K562 (cell line): ENCODE data around the gene PEPD. TPM values are rescaled to one million over a fixed set of nuclear protein-coding genes. Genes with fewer than 3 reads are reported as not detected.

Experiments used
- ATAC-seq: fragments of 200-7000 bp; cut with Tn5 transposase; 3 replicates; pipeline ENCODE4 v1.9.1; 2020; ENCODE audit warnings: moderate library complexity
- BruUV-seq: library from RNA; stranded (reverse); fragments of 400-500 nt; replicated peaks from 2 replicates; lab custom pipeline; 2021; lab: Mats Ljungman, UMichigan
- CTCF ChIA-PET: fragments of 300-600 bp; formaldehyde crosslinking; extraction: SDS; loops from one replicate; lab custom pipeline; 2021; ENCODE audit warnings: low intra/inter-chr PET ratio; lab: Yijun Ruan, JAX
- POLR2A ChIA-PET: fragments of 300-600, 350-650 bp; sonication (Branson Sonifier 250); formaldehyde crosslinking; extraction: SDS; loops from one replicate; lab custom pipeline; 2021; ENCODE audit warnings: antibody characterized with exemption, inconsistent platforms; lab: Yijun Ruan, JAX
- DNase-seq, 4 experiments: peaks; one replicate each; pipeline versions ENCODE4 v3.0.0 to v3.0.0-alpha.2; 2011 to 2018; ENCODE audit warnings: low spot score in 3 of 4, mixed read lengths in 3 of 4; ENCODE audit errors: extremely low read depth in 1 of 4
- FAIRE-seq: peaks from 2 replicates; lab custom pipeline; 2011; peaks lifted over from hg19 to GRCh38; lab: Jason Lieb, UNC
- H2AFZ ChIP-seq: 2 replicates; pipeline ENCODE4 v1.6.0; 2011; ENCODE audit warnings: low read depth, low read length, control low read depth, inconsistent platforms
- H3K27ac ChIP-seq: fragments of 200-600 bp; 3 replicates; pipeline ENCODE4 v1.8.0; 2011; ENCODE audit warnings: low read depth, mild to moderate bottlenecking, control low read depth, inconsistent platforms, low read length, moderate library complexity, mixed read lengths; ENCODE audit errors: extremely low read depth
- H3K27me3 ChIP-seq, 2 experiments: fragments of 300-600 bp in 1 of 2; 2 replicates in 1 of 2; 3 replicates in 1 of 2; pipeline versions ENCODE4 v1.6.0 to v1.8.0; 2011; ENCODE audit warnings: inconsistent platforms in 2 of 2, low read length in 2 of 2, mild to moderate bottlenecking in 1 of 2, mixed read lengths in 1 of 2, moderate library complexity in 1 of 2; ENCODE audit not compliant: control insufficient read depth in 2 of 2, insufficient read depth in 2 of 2
- H3K36me3 ChIP-seq: fragments of 300-600 bp; 3 replicates; pipeline ENCODE4 v1.8.0; 2011; ENCODE audit warnings: mild to moderate bottlenecking, low read length, inconsistent platforms; ENCODE audit not compliant: control insufficient read depth, insufficient read depth
- H3K4me1 ChIP-seq, 2 experiments: fragments of 200-600 bp in 1 of 2; replicated peaks in 1 of 2; 2 replicates in 1 of 2; 3 replicates in 1 of 2; pipeline versions ENCODE4 v1.5.1 to v1.8.0; 2011; ENCODE audit warnings: inconsistent platforms in 2 of 2, low read length in 2 of 2, mild to moderate bottlenecking in 1 of 2, mixed read lengths in 1 of 2, moderate library complexity in 1 of 2; ENCODE audit not compliant: control insufficient read depth in 2 of 2, insufficient read depth in 2 of 2
- H3K4me2 ChIP-seq: 2 replicates; pipeline ENCODE4 v1.6.1; 2011; ENCODE audit warnings: low read length, control low read depth, inconsistent platforms, mixed read lengths; ENCODE audit not compliant: insufficient read depth
- H3K4me3 ChIP-seq: fragments of 200-600 bp; sonication (generic), shearing (Covaris generic); 2 replicates; pipeline ENCODE4 v1.5.1; 2016; ENCODE audit warnings: control low read depth, inconsistent platforms
- H3K79me2 ChIP-seq: fragments of 200-600 bp; 3 replicates; pipeline ENCODE4 v1.8.0; 2011; ENCODE audit warnings: low read length, inconsistent platforms; ENCODE audit not compliant: control insufficient read depth, insufficient read depth
- H3K9ac ChIP-seq, 2 experiments: 2 replicates each; pipeline versions ENCODE4 v1.6.0 to v1.6.1; 2011; ENCODE audit warnings: low read depth in 2 of 2, low read length in 2 of 2, control low read depth in 1 of 2, inconsistent platforms in 1 of 2, mild to moderate bottlenecking in 1 of 2, mixed read lengths in 1 of 2; ENCODE audit not compliant: insufficient read depth in 1 of 2
- H3K9me1 ChIP-seq: one replicate; pipeline ENCODE4 v1.6.0; 2011; ENCODE audit warnings: inconsistent platforms, mild to moderate bottlenecking, low read length, moderate library complexity; ENCODE audit not compliant: control insufficient read depth, insufficient read depth
- H3K9me3 ChIP-seq: replicated peaks from 2 replicates; pipeline ENCODE4 v1.5.1; 2011; ENCODE audit warnings: low read depth, low read length, inconsistent platforms; ENCODE audit not compliant: control insufficient read depth, insufficient read depth
- H4K20me1 ChIP-seq: replicated peaks from 2 replicates; pipeline ENCODE4 v1.6.1; 2011; ENCODE audit warnings: low read length, inconsistent platforms, mixed read lengths; ENCODE audit not compliant: control insufficient read depth, insufficient read depth
- ETV6 ChIP-seq, 3 experiments: fragments of 150-350 bp in 1 of 3; sonication (generic) in 1 of 3; formaldehyde crosslinking in 1 of 3; IDR thresholded peaks; 2 replicates each; pipeline versions ENCODE4 v1.6.1 to v1.8.0; 2014 to 2022; ENCODE audit warnings: borderline replicate concordance in 2 of 3, low read depth in 2 of 3, antibody characterized with exemption in 1 of 3, low read length in 1 of 3, mild to moderate bottlenecking in 1 of 3, missing genetic modification reagents in 1 of 3
- MTA1 ChIP-seq: fragments of 450-650 bp; IDR thresholded peaks from 2 replicates; pipeline ENCODE4 v1.6.1; 2017; ENCODE audit warnings: borderline replicate concordance
- NCOA6 ChIP-seq: fragments of 450-650 bp; IDR thresholded peaks from 2 replicates; pipeline ENCODE4 v1.6.1; 2017; ENCODE audit warnings: mild to moderate bottlenecking
- NFYB ChIP-seq: IDR thresholded peaks from 2 replicates; pipeline ENCODE4 v1.6.1; 2011; ENCODE audit warnings: mild to moderate bottlenecking, moderate library complexity; ENCODE audit not compliant: insufficient read length; ENCODE audit errors: extremely low read depth
- RBM25 ChIP-seq: fragments of 200-400 bp; formaldehyde crosslinking; IDR thresholded peaks from 2 replicates; pipeline ENCODE4 v1.6.1; 2018; ENCODE audit warnings: low read length, low read depth, moderate library complexity; ENCODE audit not compliant: severe bottlenecking
- ZNF324 ChIP-seq: fragments of 250-450 bp; sonication (Bioruptor Pico); IDR thresholded peaks from 2 replicates; pipeline ENCODE4 v1.4.0; 2020; ENCODE audit warnings: mild to moderate bottlenecking
- ZNF785 ChIP-seq: fragments of 250-450 bp; sonication (Bioruptor Pico); IDR thresholded peaks from 2 replicates; pipeline ENCODE4 v1.4.0; 2020; ENCODE audit warnings: mild to moderate bottlenecking
- WGBS: fragments of 100-300 bp; shearing (Covaris generic); methylation state at CpG from one replicate; pipeline ENCODE4 v1.1.6; 2016; ENCODE audit warnings: low coverage, mixed read lengths; ENCODE audit not compliant: insufficient coverage; ENCODE audit errors: missing lambda C conversion rate; 5-methylcytosine and 5-hydroxymethylcytosine counted together
- in situ Hi-C: fragments of 300-500 bp; cut with MboI; formaldehyde crosslinking; loops from 4 replicates; pipeline ENCODE4 v1.15.0; 2018; ENCODE audit warnings: inconsistent platforms, mixed read lengths
- intact Hi-C: fragments of 100-400 bp; cut with micrococcal nuclease; formaldehyde crosslinking; loops from 2 replicates; pipeline ENCODE4 v1.14.2; 2022
- polyA plus RNA-seq, 8 experiments: library from polyadenylated mRNA; depleted of rRNA in 4 of 8; stranded (reverse) in 5 of 8; unstranded in 3 of 8; fragments of >200 nt; fragmentation: Nextera tagmentation in 2 of 8; fragmentation: Illumina TruSeq in 1 of 8; extraction: Ambion mirVana in 2 of 8; extraction: Trizol in 1 of 8; gene quantifications; 2 replicates each; pipeline versions ENCODE4 v1.2.1 to v1.2.3, GENCODE V29; 2011 to 2014; ENCODE audit warnings: inconsistent platforms in 1 of 8, missing spikeins in 1 of 8
- total RNA-seq, 7 experiments: library from RNA; depleted of rRNA in 6 of 7; stranded (reverse); fragments of >200 nt in 6 of 7; fragmentation: Illumina TruSeq in 2 of 7; extraction: Trizol in 2 of 7; gene quantifications; 2 replicates each; pipeline versions ENCODE4 v1.2.1 to v1.2.3, GENCODE V29; 2011 to 2021; ENCODE audit warnings: low replicate concordance in 1 of 7
- TF ChIP-seq, protein P1 (sequence below), 2 experiments: IDR thresholded peaks in 1 of 2; conservative IDR thresholded peaks in 1 of 2; 2 replicates each; pipeline ENCODE4 v1.6.1; 2016; ENCODE audit warnings: low read depth in 2 of 2, mild to moderate bottlenecking in 1 of 2, missing compliant biosample characterization in 1 of 2, missing genetic modification characterization in 1 of 2, moderate library complexity in 1 of 2
- TF ChIP-seq, protein P2 (sequence below): fragments of 450-650 bp; formaldehyde crosslinking; IDR thresholded peaks from 2 replicates; pipeline ENCODE4 v1.4.0; 2020; ENCODE audit warnings: mild to moderate bottlenecking, moderate library complexity

The PEPD gene
- total and polyA plus RNA-seq, 9 of the 15 experiments (the other 6 are each of a cell fraction or from before 2014, with no cell fraction given), result 1.3 to 19.2 (median 16.0) TPM

GRCh38 chr19:33419788-33420130, 101.8 kb downstream of the PEPD start:
- H3K79me2 ChIP-seq, result no peaks in the 10 kb centered on the region
- POLR2A ChIA-PET, result interaction anchor here (0.7 to 1.1 kb wide), 2 partner anchors 10 to 159 kb away, joined by 3 to 4 read pairs; no protein-coding TSS in a partner anchor
- no peak overlapping the region for H2AFZ ChIP-seq
- TF ChIP-seq RBM25 (no peak), ZNF324 (CRISPR knock-in tag) (no peak), ZNF785 (CRISPR knock-in tag) (no peak), MTA1 (no peak), NFYB (peak; percentile 44), NCOA6 (no peak), ETV6 (IDR thresholded peaks at IDR 0.05; ENCODE audit: borderline replicate concordance in 1 of 2, low read depth in 2 of 2, low read length in 1 of 2) (no peak), ETV6 (CRISPR knock-in tag; IDR thresholded peaks at IDR 0.05; ENCODE audit: borderline replicate concordance) (no peak)
- TF ChIP-seq, protein P1, sequence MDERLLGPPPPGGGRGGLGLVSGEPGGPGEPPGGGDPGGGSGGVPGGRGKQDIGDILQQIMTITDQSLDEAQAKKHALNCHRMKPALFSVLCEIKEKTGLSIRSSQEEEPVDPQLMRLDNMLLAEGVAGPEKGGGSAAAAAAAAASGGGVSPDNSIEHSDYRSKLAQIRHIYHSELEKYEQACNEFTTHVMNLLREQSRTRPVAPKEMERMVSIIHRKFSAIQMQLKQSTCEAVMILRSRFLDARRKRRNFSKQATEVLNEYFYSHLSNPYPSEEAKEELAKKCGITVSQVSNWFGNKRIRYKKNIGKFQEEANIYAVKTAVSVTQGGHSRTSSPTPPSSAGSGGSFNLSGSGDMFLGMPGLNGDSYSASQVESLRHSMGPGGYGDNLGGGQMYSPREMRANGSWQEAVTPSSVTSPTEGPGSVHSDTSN (CRISPR knock-in tag; IDR thresholded peaks at IDR 0.05; ENCODE audit: low read depth), result no peak
- TF ChIP-seq, protein P1 (tag; conservative IDR thresholded peaks at IDR 0.05; ENCODE audit: low read depth), result no peak
- TF ChIP-seq, protein P2, sequence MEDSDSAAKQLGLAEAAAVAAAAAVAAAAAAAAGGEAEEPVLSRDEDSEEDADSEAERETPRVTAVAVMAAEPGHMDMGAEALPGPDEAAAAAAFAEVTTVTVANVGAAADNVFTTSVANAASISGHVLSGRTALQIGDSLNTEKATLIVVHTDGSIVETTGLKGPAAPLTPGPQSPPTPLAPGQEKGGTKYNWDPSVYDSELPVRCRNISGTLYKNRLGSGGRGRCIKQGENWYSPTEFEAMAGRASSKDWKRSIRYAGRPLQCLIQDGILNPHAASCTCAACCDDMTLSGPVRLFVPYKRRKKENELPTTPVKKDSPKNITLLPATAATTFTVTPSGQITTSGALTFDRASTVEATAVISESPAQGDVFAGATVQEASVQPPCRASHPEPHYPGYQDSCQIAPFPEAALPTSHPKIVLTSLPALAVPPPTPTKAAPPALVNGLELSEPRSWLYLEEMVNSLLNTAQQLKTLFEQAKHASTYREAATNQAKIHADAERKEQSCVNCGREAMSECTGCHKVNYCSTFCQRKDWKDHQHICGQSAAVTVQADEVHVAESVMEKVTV, result no peak
- H4K20me1 ChIP-seq, result peaks cover 19% of the 10 kb centered on the region
- ATAC-seq (peak; percentile 65), DNase-seq (peak in 3 of 4 experiments; percentile 66 to 79 (median 76)), FAIRE-seq (no peak)
- intact Hi-C loops, result no loop called here
- H3K27me3 ChIP-seq, result peaks cover 0 to 26% of the 10 kb centered on the region in 2 experiments; a peak in 2 of 5 replicates
- 7% methylated on average over 6 of the region's 6 CpGs for WGBS
- H3K9me1 ChIP-seq, result no peaks in the 10 kb centered on the region
- no peak overlapping the region for H3K4me3 ChIP-seq
- in situ Hi-C loops, result loop anchor here (5.0 kb wide), 1 partner anchor 353 kb away; no protein-coding TSS in a partner anchor
- no peak overlapping the region for H3K4me2 ChIP-seq
- CTCF ChIA-PET, result no interaction called here
- H3K9ac ChIP-seq, result no peak overlapping the region
- H3K36me3 ChIP-seq, result no peaks in the 10 kb centered on the region
- no TSS peak for BruUV-seq
- H3K9me3 ChIP-seq, result no peaks in the 10 kb centered on the region
- H3K4me1 ChIP-seq, result peaks cover 0 to 7% of the 10 kb centered on the region in 2 experiments; a peak in 2 of 5 replicates
- no peak overlapping the region for H3K27ac ChIP-seq
